DMS53 treated with DMSO at 0.1 percent for 48 hours (cell line): ENCODE results near the gene CLPX.
A peak's percentile ranks its signal among the peaks of the same experiment; 100 is the strongest.
"Not testable (repeated sequence)": the region's sequence is repeated elsewhere in the genome, so short reads cannot be mapped to it uniquely, and the experiment has no call there.

Experiments used
- DNase-seq: peaks from one replicate; lab custom pipeline; 2025; ENCODE audit not compliant: unreplicated experiment; lab: John Stamatoyannopoulos, UW

Gene CLPX

DNA sequence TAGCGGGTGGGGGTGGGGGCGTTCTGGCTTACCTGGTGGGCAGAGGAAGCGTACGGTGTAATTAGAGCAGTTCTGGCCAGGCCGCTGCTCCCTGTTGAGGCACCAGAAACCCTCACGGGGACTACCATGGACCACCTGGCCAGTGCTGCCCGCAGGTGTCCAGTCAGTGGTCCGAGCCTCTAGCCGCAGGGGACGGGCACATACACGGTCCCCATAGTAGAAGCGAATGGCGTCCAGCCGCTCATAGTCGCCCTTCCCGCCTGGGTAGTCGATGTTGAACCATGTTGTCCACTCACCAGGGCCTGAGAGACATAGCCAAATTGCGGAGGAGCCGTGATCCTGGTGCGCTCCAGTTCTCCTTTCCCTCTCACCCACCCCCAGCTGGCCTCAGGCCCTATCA, 21.6 kb upstream of the CLPX start:
- DNase-seq = no peak

DNA sequence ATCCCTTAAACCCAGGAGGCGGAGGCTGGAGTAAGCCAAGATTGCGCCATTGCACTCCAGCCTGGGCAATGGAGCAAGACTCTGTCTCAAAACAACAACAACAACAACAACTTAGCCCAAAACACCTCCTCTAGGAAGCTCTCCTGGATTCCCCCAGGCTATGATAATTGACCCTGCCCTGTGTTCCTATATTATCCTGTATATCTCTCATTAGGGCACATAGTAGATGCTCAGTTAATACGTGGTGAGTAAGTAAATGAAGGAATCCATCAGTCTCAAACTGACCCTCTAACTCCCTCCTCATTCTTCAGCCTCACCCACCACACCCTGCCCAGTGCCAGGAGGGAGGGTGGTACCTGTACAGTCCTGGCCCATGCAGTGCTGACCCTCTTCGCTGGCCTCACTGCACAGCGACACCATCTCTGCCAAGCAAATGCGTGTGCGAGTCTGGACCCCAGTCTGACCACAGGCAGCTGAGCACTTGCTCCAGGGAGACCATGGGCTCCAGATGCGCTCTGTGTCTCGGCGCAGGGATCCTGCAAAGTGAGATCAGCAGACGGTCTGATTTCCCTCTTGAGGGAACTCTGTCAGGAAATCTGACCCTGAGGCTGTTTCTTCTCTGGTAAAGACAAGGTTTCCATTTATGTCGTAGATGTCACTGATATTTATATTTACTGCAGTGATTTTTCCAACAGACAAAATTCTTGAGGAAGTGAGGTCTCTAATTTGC, 20.0 kb upstream of the CLPX start:
- DNase-seq = no peak

DNA sequence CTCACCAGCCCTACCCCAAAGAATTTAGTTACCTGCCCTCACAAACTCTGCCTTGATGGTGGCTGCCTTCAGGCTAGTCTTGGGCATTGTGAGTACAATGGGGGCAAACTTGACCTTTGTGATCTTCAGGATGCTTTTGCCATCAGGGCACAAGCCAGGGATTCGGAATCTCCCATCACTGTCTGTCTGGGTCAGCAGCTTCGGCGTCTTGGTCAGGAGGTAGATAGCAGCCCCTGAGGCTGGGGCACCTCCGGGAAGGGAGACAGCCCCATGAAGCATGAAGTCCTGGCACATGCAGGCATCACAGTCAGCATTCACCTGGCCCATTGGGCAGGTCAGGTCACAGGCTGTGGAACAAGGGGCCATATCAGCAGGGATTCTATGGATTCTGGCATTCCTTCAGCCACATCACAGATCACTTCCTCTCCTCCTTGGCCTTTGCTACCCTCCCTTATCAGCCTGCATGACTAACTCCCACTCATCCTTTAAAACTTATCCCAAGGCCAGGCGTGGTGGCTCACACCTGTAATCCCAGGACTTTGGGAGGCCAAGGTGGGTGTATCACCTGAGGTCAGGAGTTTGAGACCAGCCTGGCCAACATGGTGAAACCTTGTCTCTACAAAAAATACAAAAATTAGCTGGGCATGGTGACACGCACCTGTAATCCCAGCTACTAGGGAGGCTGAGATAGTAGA, 19.2 kb upstream of the CLPX start:
- DNase-seq = no peak

DNA sequence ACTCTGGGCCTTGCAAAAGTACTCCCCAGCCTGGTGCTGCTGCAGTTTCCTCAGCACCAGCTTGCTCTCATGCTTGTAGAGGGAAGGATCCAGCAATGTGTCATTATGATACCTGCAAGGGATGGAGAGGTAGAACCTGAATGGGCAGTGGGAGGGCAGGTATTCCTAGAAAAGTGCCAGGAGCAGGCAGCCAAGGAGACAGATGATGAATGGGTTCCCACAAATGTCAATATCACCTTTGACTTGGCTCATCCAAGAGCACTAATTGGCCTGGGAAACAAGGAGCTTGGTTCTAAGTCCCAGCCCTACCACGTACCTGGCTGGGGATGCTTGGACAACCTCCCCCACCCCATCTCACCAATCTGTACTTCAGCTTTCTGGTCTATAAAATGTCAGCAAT, 16.8 kb upstream of the CLPX start:
- DNase-seq = no peak

DNA sequence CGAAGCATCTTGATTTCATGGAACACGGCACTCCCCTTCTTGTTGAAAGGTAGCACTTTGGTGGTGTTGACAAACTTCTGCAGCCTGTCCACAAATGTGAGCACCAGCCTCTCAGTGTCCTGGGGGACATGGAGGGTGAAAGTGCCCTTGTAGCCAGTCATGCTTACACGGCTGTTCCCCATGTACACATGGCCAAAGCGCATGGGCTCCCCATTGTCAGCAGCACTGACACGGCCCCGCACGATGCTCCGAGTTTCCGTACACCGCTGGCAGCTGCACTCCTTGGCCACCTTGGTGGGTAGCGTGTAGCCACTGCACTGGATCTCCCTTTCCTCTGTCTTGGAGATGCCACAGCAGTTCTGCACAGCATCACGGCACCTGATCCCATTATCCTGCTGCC, 13.4 kb upstream of the CLPX start:
- DNase-seq = no peak

DNA sequence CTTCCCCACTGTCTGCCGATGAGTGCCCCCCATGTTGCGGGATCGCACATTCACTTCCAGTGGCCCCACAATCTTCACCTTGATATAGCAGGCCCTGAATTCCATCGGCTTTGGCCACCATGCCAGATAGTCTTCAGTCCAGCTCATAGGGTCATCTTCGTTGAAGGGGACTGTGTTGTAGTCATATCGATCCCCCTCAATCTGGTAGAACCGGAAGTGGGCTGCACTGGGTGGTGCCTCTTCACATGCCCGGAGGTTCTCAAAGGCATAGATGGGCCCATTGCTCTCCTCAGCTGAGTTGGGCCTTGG, 12.1 kb upstream of the CLPX start:
- DNase-seq = no peak

DNA sequence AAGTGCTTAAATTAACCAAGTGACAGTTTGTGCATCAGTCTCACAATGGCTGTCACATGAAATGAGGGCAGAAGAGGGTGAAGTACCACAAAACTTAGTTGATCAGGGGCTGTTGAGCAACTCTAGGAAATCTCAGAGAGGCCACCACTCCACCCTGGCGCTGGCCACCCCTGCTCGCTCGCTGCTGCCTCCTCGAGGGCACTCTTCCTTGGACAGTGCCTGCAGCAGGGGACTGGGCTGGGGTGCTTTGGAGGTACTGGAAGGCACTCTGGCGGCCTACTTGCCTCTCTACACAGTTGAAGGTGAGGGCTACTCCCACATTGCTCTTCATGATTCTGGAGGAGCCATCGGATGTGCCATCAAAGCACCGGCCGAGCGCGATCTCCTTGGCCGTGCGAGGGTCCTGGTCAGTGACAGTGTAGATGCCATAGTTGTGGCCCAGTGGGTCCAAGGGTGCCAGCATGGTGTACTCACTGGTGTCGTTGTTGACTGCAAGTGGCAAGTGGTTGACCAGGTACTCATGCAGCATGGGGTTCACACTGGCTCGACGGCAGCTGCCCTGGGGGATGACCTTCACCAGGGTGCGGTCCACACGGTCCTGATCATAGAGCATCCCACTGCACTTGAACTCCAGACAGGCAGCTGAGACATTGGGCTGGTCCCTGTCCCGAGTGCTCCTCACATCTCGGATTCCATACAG, 11.6 kb upstream of the CLPX start:
- no peak for DNase-seq

DNA sequence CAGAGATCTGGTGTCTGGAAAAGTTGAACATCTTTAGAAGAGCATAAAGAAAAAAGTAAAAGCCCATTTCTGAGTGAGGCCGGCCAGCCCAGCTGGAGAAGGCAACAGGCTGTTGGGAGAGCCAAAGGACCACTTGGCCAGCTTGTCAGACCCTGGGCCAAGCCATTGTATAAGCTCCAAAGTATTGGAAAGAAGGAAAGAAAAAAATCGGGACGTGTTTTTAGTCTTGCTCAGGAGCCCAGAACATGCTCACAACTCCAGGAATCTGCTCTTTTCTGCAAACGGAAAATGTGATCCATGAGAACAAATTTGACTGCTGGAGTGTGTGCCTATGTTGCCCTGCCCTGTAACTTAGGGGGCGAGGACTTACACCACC, 10.4 kb upstream of the CLPX start:
- no peak for DNase-seq

DNA sequence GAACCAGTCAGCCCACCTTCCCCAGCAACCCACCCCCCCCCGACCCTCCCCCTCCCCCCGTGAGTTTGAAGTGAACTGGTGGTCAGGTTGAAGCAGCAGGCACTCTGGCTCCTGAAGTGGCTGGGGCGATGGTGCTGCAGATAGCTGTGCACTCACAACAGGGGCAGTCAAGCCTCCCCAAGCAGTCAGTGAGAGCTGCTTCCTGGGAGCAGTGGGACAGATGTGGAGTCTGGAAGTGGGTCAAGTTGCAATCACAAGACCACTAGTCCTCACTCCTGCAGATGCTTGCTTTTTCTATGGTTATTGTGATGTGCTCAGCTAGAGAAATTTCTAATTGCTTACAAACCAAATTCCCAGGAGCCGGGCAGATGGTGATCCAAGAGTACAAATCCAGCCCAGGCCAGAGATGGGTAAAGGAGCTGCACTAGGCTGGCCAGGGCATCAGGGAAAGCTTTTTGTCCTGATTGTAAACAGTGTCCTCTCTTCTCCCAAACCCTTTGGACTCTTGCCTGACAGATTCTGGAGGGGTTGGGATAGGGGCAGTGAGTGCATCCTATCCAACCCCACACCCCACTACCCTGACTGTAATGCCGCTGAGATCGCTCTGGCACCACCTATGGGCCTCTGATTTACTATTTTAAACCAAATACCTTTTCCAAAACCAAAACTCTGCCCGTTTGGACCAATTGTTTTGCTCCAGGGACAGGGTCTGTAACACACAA, 9.8 kb upstream of the CLPX start:
- no peak for DNase-seq

DNA sequence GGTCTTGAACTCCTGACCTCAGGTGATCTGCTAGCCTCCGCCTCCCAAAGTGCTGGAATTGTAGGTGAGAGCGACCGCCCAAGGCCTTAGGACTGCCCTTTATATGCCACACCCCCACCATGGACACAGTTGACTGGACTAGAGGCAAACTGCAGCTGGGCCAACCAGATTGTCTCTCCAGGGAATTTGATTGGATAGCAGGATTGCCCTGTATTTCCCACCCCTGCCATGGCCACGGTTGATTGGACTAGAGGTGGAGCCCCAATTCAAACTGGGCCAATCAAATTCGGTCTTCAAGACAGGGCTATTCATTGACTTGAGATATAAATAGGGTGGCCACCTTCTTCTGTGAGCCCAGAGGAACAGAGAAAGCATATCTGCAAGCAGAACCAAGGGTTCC, 6.9 kb upstream of the CLPX start:
- no peak for DNase-seq

DNA sequence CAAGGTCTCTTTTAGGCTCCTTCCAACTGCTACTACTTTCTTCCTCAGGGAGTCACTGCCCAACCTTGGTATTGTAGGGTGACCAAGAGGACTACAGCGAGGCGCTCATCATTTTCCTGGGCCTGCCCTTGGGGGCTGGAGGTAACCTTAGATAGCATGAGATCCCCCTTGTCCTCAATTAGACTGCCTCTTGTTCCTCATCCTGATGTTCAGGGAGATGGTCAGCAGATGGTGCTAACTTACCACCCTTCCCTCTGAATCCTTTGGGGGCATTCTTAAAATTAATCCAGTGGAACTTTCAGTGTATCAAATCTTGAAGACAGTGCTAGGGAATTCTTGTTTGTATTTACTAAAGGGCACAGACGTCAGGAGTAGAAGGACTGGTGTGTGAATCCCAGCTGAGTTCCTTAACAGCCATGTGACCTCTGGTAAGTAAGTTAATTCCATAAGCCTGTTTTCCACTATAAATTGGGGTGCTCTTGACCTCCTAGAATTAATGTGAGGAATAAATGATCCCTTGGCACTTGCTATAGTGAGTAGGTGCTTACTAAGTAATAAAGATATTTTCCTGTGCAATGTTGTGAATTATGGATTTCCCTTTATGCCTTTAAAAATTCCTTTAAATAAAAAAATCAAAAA, 4.1 kb upstream of the CLPX start:
- DNase-seq = peak; percentile 18

DNA sequence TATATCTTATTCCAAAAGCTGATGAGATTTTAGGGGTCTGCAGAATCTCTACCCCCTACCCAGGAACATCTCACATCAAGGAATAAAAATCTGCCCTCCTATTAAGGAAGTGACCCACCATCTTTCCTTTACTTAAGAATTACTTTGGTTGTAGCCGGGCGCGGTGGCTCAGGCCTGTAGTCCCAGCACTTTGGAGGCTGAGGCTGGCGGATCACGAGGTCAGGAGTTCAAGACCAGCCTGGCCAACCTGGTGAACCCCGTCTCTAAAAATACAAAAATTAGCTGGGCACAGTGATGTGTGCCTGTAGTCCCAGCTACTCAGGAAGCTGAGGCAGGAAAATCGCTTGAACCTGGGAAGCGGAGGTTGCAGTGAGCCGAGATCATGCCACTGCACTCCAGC, 3.3 kb upstream of the CLPX start:
- DNase-seq = not testable (repeated sequence)

DNA sequence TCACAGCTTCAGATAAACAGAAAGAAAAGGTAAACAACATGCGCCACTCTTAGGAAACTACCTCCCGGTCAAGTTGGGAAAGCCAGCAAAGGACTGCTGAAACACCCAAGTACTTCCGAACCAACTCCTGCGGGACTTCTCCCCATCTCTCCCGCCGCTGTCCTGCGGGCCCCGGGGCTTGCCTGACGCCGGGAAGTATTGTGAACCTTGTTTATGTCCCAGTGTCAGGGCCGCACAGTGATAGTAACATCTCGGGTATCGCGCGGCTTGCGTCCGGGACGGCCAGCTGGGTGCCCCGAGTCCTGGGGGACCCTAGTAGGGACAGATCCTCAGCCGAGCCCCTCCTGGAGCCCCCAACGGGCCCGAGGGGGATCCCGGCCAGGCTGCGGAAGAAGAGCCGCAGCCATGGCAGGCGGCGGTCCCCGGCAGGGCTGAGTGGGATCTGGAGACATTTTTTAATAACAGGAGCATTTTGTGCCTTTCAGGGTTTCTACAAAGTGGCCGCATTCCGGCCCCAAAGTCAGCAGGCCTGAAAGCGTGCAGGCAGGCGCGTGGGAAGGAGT, 756 bp downstream of the CLPX start:
- peak; percentile 1 for DNase-seq

DNA sequence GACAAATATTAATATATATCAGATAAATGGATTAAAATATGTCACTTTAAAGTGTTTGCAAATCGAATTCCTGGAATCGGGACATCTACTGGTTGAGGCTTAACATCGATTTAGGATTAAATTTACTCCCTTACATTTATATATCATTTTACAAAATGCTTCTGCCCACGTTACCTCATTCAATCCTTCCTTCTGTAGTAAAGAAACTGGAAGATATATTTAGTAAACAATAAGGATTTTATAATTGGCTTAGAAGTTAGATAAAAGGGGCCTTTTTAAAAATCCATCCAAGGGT, 1.3 kb downstream of the CLPX start:
- no peak for DNase-seq

DNA sequence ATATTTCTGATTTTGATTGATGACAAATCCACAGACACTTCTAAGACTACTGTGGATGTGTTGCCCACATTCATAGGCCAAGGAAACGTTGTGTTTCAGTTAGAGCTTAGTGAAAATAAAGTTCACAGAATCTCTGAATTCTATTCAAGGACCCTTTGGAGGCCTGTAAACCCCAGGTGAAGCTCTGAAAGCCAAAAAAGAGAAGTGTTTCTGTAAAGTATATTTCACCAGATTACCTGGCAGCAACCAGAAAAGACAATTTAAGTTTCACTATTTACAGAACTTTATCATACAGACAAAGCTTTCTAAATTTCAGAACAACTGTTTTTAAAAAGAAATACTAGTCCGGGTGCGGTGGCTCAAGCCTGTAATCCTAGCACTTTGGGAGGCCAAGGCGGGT, 2.6 kb downstream of the CLPX start:
- no peak for DNase-seq

DNA sequence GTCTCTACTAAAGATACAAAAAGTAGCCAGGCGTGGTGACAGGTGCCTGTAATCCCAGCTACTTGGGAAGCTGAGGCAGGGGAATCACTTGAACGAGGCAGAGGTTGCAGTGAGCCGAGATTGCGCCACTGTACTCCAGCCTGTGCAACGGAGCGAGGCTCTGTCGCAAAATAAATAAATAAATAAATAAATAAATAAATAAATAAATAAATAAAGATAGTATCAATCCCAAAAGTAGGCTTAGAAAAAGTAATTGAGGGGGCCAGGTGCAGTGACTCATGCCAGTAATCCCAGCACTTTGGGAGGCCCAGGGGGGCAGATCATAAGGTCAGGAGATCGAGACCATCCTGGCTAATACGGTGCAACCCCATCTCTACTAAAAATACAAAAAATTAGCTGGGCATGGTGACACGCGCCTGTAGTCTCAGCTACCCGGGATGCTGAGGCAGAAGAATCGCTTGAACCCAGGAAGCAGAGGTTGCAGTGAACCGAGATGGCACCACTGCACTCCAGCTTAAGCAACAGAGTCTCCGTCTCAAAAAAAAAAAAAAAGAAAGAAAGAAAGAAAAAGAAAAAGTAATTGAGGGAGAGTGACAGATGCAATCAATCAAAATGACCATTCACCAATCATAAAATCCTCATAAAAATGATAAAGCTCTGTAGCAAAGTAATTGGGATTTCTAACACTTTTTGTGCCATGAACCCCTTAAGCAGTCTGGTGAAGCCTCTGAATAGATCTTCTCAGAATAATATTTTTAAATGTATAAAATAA, 3.4 kb downstream of the CLPX start:
- DNase-seq = not testable (repeated sequence)

DNA sequence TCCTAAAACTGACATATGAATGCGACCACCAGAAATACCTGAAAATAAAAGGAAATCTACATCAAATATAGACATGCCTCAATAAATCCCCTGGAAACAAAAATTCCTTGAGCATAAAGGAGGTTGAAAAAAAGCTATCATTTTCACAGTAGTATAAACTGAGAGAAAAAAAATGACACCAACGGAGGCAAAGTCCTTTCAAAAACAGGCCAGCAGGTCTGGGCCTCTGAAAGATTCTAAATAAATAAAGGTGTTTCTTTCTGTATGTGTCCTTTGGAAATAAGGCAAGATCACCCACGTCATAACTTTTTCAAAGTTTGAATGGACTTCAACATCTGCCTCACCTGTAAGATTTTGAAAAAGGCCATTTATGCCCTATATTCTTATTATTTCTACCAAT, 5.0 kb downstream of the CLPX start:
- no peak for DNase-seq

DNA sequence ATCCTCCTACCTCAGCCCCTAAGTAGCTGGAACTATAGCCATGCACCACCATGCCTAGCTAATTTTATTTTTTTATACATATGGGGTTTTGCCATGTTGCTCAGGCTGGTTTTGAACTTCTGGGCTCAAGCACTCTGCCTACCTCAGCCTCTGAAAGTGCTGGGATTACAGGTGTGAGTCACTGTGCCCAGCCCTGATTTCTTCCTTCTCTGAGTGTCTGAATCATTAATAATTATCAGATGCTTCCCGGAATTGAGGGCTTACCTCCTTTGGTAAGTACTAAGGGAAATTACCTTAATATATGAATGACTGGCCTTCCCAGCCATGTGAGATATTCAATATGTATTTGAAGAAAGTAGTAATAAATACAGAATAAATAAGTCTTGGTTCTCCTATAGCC, 7.2 kb downstream of the CLPX start:
- no peak for DNase-seq

DNA sequence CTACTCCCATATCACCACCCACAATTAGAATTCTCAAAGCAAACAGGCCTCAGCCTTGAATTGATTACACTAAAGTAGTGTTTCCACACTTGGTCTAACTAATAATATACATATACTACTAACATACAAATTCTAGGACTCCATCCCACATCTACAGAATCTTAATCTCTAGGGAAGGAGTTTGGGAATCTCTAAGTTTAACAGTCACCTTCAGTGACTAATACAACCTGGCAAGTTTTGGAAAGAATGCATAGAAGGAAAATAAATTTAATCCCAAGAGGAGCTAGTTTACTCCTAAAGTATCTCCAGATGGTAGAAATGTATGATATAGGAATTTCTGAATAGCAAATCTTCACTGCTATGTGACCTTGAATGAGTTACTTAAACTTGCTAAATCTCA, 9.1 kb downstream of the CLPX start:
- DNase-seq = no peak

DNA sequence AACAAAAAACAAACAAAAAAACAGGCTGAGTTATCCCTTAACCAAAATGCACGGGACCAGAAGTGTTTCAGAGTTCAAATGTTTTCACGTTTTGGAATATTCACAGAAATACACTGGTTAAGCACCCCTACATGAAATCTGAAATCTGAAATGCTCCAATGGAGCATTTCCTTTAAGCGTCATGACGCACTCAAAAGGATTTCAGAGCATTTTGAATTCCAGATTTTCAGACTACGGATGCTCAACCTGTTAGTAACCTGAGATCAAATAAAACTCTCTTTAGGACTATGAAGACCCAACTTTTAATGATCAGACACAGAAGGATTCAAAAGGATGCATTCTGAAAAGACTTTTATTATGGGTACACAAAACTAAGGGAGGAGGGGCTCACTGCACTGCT, 9.6 kb downstream of the CLPX start:
- no peak for DNase-seq

DNA sequence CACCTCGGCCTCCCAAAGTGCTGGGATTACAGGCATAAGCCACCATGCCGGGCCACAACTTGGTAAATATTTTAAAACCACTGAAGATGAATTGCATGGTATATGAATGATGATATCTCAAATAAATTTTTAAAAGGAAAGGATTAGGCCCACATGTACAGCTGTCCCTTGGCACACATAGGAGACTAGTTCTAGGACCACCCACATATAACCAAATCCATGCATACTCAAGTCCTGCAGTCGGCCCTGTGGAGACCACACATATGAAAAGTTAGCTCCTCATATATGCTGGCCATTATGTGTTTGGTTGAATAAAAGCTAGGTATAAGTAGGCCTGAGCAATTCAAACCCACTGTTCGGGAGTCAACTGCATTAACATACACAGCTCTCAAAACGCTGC, 10.6 kb downstream of the CLPX start:
- DNase-seq = no peak
